GM13977 (cell line): Measurements from ENCODE around the gene TPP1.
A peak's percentile ranks its signal among the peaks of the same experiment; 100 is the strongest.

ENCODE experiments used
- DNase-seq: peaks from one replicate; pipeline ENCODE4 v3.0.0; 2012; ENCODE audit warnings: low spot score
- CTCF ChIP-seq: IDR thresholded peaks from 2 replicates; pipeline ENCODE4 v1.5.1; 2012; ENCODE audit warnings: mild to moderate bottlenecking, control low read depth; ENCODE audit not compliant: insufficient read depth; ENCODE audit errors: extremely low read depth, missing control alignments
- in situ Hi-C: fragments of 300-500 bp; cut with MboI; formaldehyde crosslinking; loops from one replicate; pipeline ENCODE4 v1.12.0; 2022; ENCODE audit warnings: low sequenced_read_pairs, low pct_unique_long_range_greater_than_20kb, mixed read lengths, inconsistent platforms; ENCODE audit not compliant: unreplicated experiment

The TPP1 gene

GRCh38 chr11:6608726-6609501 is 10.3 kb downstream of the TPP1 start:
- in situ Hi-C loops, result no loop called here
- no peak for DNase-seq

GRCh38 chr11:6608011-6608410 is 11.2 kb downstream of the TPP1 start:
- DNase-seq, result no peak
- no peak for TF ChIP-seq CTCF
- in situ Hi-C loops, result no loop called here

More at GRCh38 chr11:6608726-6609501, 10.3 kb downstream of the TPP1 start:
- no peak for TF ChIP-seq CTCF

GRCh38 chr11:6607190-6607795 is 11.9 kb downstream of the TPP1 start:
- in situ Hi-C loops, result no loop called here
- DNase-seq, result no peak
- no peak for TF ChIP-seq CTCF

GRCh38 chr11:6606471-6607189 is 12.6 kb downstream of the TPP1 start:
- TF ChIP-seq CTCF, result no peak
- in situ Hi-C loops, result no loop called here
- DNase-seq, result peak; percentile 84

- in situ Hi-C loops, result no loop called here
- no peak for DNase-seq
Observed at GRCh38 chr11:6604790-6605189, 14.4 kb downstream of the TPP1 start.

More at GRCh38 chr11:6604790-6605189, 14.4 kb downstream of the TPP1 start:
- TF ChIP-seq CTCF, result no peak
